Kidney epithelial cell (primary cell): Measurements from ENCODE around the gene CCDC116. TPM values are rescaled to one million over a fixed set of nuclear protein-coding genes. Genes with fewer than 3 reads are reported as not detected.

Experiments
- DNase-seq: peaks from one replicate; pipeline ENCODE4 v3.0.0-alpha.2; 2010; ENCODE audit warnings: low read depth
- H3K27me3 ChIP-seq: 2 replicates; pipeline ENCODE4 v1.6.0; 2011; ENCODE audit warnings: low read length; ENCODE audit not compliant: control insufficient read depth, insufficient read depth
- H3K36me3 ChIP-seq: 2 replicates; pipeline ENCODE4 v1.5.1; 2011; ENCODE audit warnings: low read length; ENCODE audit not compliant: control insufficient read depth, insufficient read depth
- H3K4me3 ChIP-seq: 2 replicates; pipeline ENCODE4 v1.5.1; 2011; ENCODE audit warnings: low read depth, mild to moderate bottlenecking, control low read depth, low read length
- total RNA-seq: library from RNA; depleted of rRNA; stranded (reverse); fragments of >200 nt; gene quantifications from 2 replicates; pipeline ENCODE4 v1.2.3, GENCODE V29; 2015
- TF ChIP-seq, protein P1 (sequence below): IDR thresholded peaks from 2 replicates; pipeline ENCODE4 v1.5.1; 2011; ENCODE audit warnings: mild to moderate bottlenecking, moderate library complexity, low read length, control low read depth, inconsistent platforms; ENCODE audit not compliant: insufficient read depth, poor library complexity, severe bottlenecking

CCDC116 gene
- total RNA-seq, 1 donor from 2014 or later, result 0.38 TPM

GRCh38 chr22:21679383-21679782 is 46.8 kb downstream of the CCDC116 start:
- Histone ChIP-seq H3K4me3 (no peak overlapping the region), H3K36me3 (peaks cover 1% of the 10 kb centered on the region), H3K27me3 (no peaks in the 10 kb centered on the region)
- TF ChIP-seq, protein P1, sequence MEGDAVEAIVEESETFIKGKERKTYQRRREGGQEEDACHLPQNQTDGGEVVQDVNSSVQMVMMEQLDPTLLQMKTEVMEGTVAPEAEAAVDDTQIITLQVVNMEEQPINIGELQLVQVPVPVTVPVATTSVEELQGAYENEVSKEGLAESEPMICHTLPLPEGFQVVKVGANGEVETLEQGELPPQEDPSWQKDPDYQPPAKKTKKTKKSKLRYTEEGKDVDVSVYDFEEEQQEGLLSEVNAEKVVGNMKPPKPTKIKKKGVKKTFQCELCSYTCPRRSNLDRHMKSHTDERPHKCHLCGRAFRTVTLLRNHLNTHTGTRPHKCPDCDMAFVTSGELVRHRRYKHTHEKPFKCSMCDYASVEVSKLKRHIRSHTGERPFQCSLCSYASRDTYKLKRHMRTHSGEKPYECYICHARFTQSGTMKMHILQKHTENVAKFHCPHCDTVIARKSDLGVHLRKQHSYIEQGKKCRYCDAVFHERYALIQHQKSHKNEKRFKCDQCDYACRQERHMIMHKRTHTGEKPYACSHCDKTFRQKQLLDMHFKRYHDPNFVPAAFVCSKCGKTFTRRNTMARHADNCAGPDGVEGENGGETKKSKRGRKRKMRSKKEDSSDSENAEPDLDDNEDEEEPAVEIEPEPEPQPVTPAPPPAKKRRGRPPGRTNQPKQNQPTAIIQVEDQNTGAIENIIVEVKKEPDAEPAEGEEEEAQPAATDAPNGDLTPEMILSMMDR, result no peak
- no peak for DNase-seq

GRCh38 chr22:21680830-21681565 is 48.4 kb downstream of the CCDC116 start:
- TF ChIP-seq, protein P1, result no peak
- Histone ChIP-seq H3K27me3 (no peaks in the 10 kb centered on the region), H3K36me3 (peaks cover 3% of the 10 kb centered on the region), H3K4me3 (no peak overlapping the region)
- DNase-seq, result no peak

GRCh38 chr22:21681566-21682370 is 49.2 kb downstream of the CCDC116 start:
- peaks cover 5% of the 10 kb centered on the region for H3K36me3 ChIP-seq
- DNase-seq, result no peak

GRCh38 chr22:21682385-21683175 is 50.0 kb downstream of the CCDC116 start:
- TF ChIP-seq, protein P1, result no peak
- H3K4me3 ChIP-seq, result no peak overlapping the region
- peaks cover 5% of the 10 kb centered on the region for H3K36me3 ChIP-seq
- DNase-seq, result peak; percentile 21
- no peaks in the 10 kb centered on the region for H3K27me3 ChIP-seq

More at GRCh38 chr22:21681566-21682370, 49.2 kb downstream of the CCDC116 start:
- TF ChIP-seq, protein P1, result no peak
- Histone ChIP-seq H3K4me3 (no peak overlapping the region), H3K27me3 (no peaks in the 10 kb centered on the region)

- H3K27me3 ChIP-seq, result no peaks in the 10 kb centered on the region
- no peak overlapping the region for H3K4me3 ChIP-seq
- no peak for DNase-seq
- TF ChIP-seq, protein P1, result no peak
- H3K36me3 ChIP-seq, result peaks cover 5% of the 10 kb centered on the region
Observed at GRCh38 chr22:21683401-21683811, 50.8 kb downstream of the CCDC116 start.
